Measurements from ENCODE around the gene OR10H4. TPM values are rescaled to one million over a fixed set of nuclear protein-coding genes. Genes with fewer than 3 reads are reported as not detected.
A peak's percentile ranks its signal among the peaks of the same experiment; 100 is the strongest.
"Not testable (repeated sequence)": the region's sequence is repeated elsewhere in the genome, so short reads cannot be mapped to it uniquely, and the experiment has no call there.

OR10H4 gene
- not detected in 2 replicates for total RNA-seq

GRCh38 chr19:15948223-15949058 is at the start of gene OR10H4:
OR10H4 (plus strand) TSS chr19:15949008; CDS start chr19:15949008, 0 bp downstream.
- DNase-seq (ENCODE audit: low read depth), result no peak

GRCh38 chr19:15899561-15899960 is 49.2 kb upstream of the OR10H4 start:
- DNase-seq (ENCODE audit: low read depth), result not testable (repeated sequence)

- not testable (repeated sequence) for DNase-seq (ENCODE audit: low read depth)
Observed at GRCh38 chr19:15900032-15900431, 48.8 kb upstream of the OR10H4 start.

GRCh38 chr19:15900504-15900903 is 48.3 kb upstream of the OR10H4 start:
- no peak for DNase-seq (ENCODE audit: low read depth)

- no peak for DNase-seq (ENCODE audit: low read depth)
Observed at GRCh38 chr19:15902254-15902653, 46.6 kb upstream of the OR10H4 start.

GRCh38 chr19:15902898-15903297 is 45.9 kb upstream of the OR10H4 start:
- DNase-seq (ENCODE audit: low read depth), result not testable (repeated sequence)

GRCh38 chr19:15905026-15905425 is 43.8 kb upstream of the OR10H4 start:
- no peak for DNase-seq (ENCODE audit: low read depth)

- no peak for DNase-seq (ENCODE audit: low read depth)
Observed at GRCh38 chr19:15911599-15912235, 37.1 kb upstream of the OR10H4 start.

- no peak for DNase-seq (ENCODE audit: low read depth)
Observed at GRCh38 chr19:15913384-15913783, 35.4 kb upstream of the OR10H4 start.

GRCh38 chr19:15913830-15914229 is 35.0 kb upstream of the OR10H4 start:
- no peak for DNase-seq (ENCODE audit: low read depth)

GRCh38 chr19:15915109-15915508 is 33.7 kb upstream of the OR10H4 start:
- no peak for DNase-seq (ENCODE audit: low read depth)

- DNase-seq (ENCODE audit: low read depth), result no peak
Observed at GRCh38 chr19:15919243-15919642, 29.6 kb upstream of the OR10H4 start.

- DNase-seq (ENCODE audit: low read depth), result no peak
Observed at GRCh38 chr19:15922021-15922420, 26.8 kb upstream of the OR10H4 start.

- DNase-seq (ENCODE audit: low read depth), result no peak
Observed at GRCh38 chr19:15923702-15924101, 25.1 kb upstream of the OR10H4 start.

GRCh38 chr19:15926484-15926883 is 22.3 kb upstream of the OR10H4 start:
- no peak for DNase-seq (ENCODE audit: low read depth)

- no peak for DNase-seq (ENCODE audit: low read depth)
Observed at GRCh38 chr19:15928321-15928720, 20.5 kb upstream of the OR10H4 start.

GRCh38 chr19:15933761-15934331 is 15.0 kb upstream of the OR10H4 start:
- not testable (repeated sequence) for DNase-seq (ENCODE audit: low read depth)

- DNase-seq (ENCODE audit: low read depth), result peak; percentile 25
Observed at GRCh38 chr19:15934332-15935078, 14.3 kb upstream of the OR10H4 start, which contains the start of gene CYP4F11. CYP4F11 (minus strand) TSS chr19:15934529; CDS start chr19:15934408, 121 bp downstream.

GRCh38 chr19:15935167-15935702 is 13.6 kb upstream of the OR10H4 start:
- DNase-seq (ENCODE audit: low read depth), result no peak

GRCh38 chr19:15936173-15936572 is 12.6 kb upstream of the OR10H4 start:
- DNase-seq (ENCODE audit: low read depth), result no peak

- DNase-seq (ENCODE audit: low read depth), result no peak
Observed at GRCh38 chr19:15936950-15937349, 11.9 kb upstream of the OR10H4 start.

- DNase-seq (ENCODE audit: low read depth), result no peak
Observed at GRCh38 chr19:15937771-15938170, 11.0 kb upstream of the OR10H4 start.

Measured in renal cortical epithelial cell (primary cell).